GM12878 (cell line): Measurements from ENCODE around the gene SELENOW. TPM values are rescaled to one million over a fixed set of nuclear protein-coding genes. Genes with fewer than 3 reads are reported as not detected.

Experiments
- BACH1 ChIP-seq: fragments of 450-650 bp; IDR thresholded peaks from 2 replicates; pipeline ENCODE4 v1.6.1; 2017; ENCODE audit warnings: mild to moderate bottlenecking, borderline replicate concordance
- CREB1 ChIP-seq: IDR thresholded peaks from 2 replicates; pipeline ENCODE4 v1.6.1; 2012; ENCODE audit warnings: low read depth, mild to moderate bottlenecking, inconsistent platforms
- ETV6 ChIP-seq, 2 experiments: fragments of 450-650 bp in 1 of 2; IDR thresholded peaks in 1 of 2; conservative IDR thresholded peaks in 1 of 2; 2 replicates each; pipeline ENCODE4 v1.6.1; 2014; ENCODE audit warnings: antibody characterized with exemption in 1 of 2, borderline replicate concordance in 1 of 2, low read depth in 1 of 2, mild to moderate bottlenecking in 1 of 2, moderate library complexity in 1 of 2
- IRF4 ChIP-seq: IDR thresholded peaks from 2 replicates; pipeline ENCODE4 v1.6.1; 2011; ENCODE audit warnings: low read depth, low read length
- MEF2A ChIP-seq: IDR thresholded peaks from 2 replicates; pipeline ENCODE4 v1.6.1; 2011; ENCODE audit warnings: low read depth, mild to moderate bottlenecking, low read length, moderate library complexity; ENCODE audit not compliant: insufficient read depth
- NFIC ChIP-seq: IDR thresholded peaks from 2 replicates; pipeline ENCODE4 v1.6.1; 2012; ENCODE audit warnings: low read depth, mild to moderate bottlenecking, inconsistent platforms, low read length, moderate library complexity
- POLR2AphosphoS5 ChIP-seq: IDR thresholded peaks from 2 replicates; pipeline ENCODE4 v1.6.1; 2011; ENCODE audit warnings: mild to moderate bottlenecking, low read length, inconsistent platforms
- ZNF687 ChIP-seq: fragments of 450-650 bp; IDR thresholded peaks from 2 replicates; pipeline ENCODE4 v1.6.1; 2017; ENCODE audit warnings: mild to moderate bottlenecking, moderate library complexity
- polyA plus RNA-seq, 11 experiments: library from polyadenylated mRNA; depleted of rRNA in 4 of 11; unstranded in 6 of 11; stranded (reverse) in 5 of 11; fragments of >200 nt; fragmentation: Nextera tagmentation in 4 of 11; fragmentation: Illumina TruSeq in 1 of 11; extraction: Ambion mirVana in 4 of 11; extraction: Trizol in 1 of 11; gene quantifications; 1 replicate in 1 of 11; 2 replicates in 10 of 11; pipeline versions ENCODE4 v1.2.1 to v1.2.3, GENCODE V29; 2011 to 2016; ENCODE audit warnings: inconsistent platforms in 2 of 11, missing spikeins in 2 of 11, low read depth in 1 of 11
- total RNA-seq, 4 experiments: library from RNA; depleted of rRNA in 3 of 4; stranded (reverse); fragments of >200 nt in 3 of 4; fragmentation: Illumina TruSeq in 1 of 4; extraction: Trizol in 1 of 4; gene quantifications; 2 replicates each; pipeline versions ENCODE4 v1.2.1 to v1.2.3, GENCODE V29; 2013 to 2021
- TF ChIP-seq, protein P1 (sequence below): fragments of 450-650 bp; IDR thresholded peaks from 2 replicates; pipeline ENCODE4 v1.6.1; 2016; ENCODE audit warnings: mild to moderate bottlenecking

Gene SELENOW
- total and polyA plus RNA-seq, 10 of the 15 experiments (the other 5 are each of a cell fraction or from before 2014, with no cell fraction given) = 53.3 to 186 (median 101) TPM

DNA sequence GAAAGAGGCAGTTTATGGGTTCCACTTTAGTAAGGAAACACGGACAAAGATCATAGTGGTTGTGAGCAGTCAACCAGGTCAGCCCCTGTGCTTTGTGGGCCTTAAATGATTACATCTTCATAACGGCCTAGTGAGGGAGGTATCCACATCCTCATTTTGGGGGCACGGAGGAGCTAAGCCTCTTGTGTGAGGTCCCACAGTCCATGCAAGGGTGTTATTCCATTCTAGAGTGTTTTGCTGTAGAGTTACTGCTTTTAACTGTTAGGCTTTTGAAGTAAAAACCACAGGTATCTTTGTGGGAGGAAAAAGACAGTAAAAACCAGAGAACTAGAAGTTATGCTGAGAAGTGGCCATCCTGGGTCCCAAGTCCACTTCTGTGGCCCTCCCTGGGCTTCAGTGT, 29.2 kb upstream of the SELENOW start (continued):
- TF ChIP-seq POLR2AphosphoS5 (0 out of 2 replicates have a peak, but pooled peaks have one; percentile 46), ETV6 (conservative IDR thresholded peaks at IDR 0.05 in 1 of 2, IDR thresholded peaks at IDR 0.05 in 1 of 2; ENCODE audit: borderline replicate concordance in 1 of 2, low read depth in 1 of 2) (peak in 1 of 2 experiments; percentile 90; a peak in 2 of 4 replicates), NFIC (peak; percentile 82; the same call in 1 of the 2 replicates), MEF2A (peak; percentile 12; the same call in 1 of the 2 replicates), IRF4 (peak; percentile 54; the same call in 1 of the 2 replicates), CREB1 (peak; percentile 20; the same call in 1 of the 2 replicates), BACH1 (no peak), ZNF687 (no peak)
- TF ChIP-seq, protein P1, sequence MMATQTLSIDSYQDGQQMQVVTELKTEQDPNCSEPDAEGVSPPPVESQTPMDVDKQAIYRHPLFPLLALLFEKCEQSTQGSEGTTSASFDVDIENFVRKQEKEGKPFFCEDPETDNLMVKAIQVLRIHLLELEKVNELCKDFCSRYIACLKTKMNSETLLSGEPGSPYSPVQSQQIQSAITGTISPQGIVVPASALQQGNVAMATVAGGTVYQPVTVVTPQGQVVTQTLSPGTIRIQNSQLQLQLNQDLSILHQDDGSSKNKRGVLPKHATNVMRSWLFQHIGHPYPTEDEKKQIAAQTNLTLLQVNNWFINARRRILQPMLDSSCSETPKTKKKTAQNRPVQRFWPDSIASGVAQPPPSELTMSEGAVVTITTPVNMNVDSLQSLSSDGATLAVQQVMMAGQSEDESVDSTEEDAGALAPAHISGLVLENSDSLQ = no peak
